GM19238 (cell line): ENCODE results near the gene VAPA.

ENCODE experiments used
- DNase-seq: peaks from one replicate; pipeline ENCODE4 v3.0.0; 2011; ENCODE audit warnings: low spot score; ENCODE audit not compliant: insufficient read length

Gene VAPA, protein sequence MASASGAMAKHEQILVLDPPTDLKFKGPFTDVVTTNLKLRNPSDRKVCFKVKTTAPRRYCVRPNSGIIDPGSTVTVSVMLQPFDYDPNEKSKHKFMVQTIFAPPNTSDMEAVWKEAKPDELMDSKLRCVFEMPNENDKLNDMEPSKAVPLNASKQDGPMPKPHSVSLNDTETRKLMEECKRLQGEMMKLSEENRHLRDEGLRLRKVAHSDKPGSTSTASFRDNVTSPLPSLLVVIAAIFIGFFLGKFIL

DNA sequence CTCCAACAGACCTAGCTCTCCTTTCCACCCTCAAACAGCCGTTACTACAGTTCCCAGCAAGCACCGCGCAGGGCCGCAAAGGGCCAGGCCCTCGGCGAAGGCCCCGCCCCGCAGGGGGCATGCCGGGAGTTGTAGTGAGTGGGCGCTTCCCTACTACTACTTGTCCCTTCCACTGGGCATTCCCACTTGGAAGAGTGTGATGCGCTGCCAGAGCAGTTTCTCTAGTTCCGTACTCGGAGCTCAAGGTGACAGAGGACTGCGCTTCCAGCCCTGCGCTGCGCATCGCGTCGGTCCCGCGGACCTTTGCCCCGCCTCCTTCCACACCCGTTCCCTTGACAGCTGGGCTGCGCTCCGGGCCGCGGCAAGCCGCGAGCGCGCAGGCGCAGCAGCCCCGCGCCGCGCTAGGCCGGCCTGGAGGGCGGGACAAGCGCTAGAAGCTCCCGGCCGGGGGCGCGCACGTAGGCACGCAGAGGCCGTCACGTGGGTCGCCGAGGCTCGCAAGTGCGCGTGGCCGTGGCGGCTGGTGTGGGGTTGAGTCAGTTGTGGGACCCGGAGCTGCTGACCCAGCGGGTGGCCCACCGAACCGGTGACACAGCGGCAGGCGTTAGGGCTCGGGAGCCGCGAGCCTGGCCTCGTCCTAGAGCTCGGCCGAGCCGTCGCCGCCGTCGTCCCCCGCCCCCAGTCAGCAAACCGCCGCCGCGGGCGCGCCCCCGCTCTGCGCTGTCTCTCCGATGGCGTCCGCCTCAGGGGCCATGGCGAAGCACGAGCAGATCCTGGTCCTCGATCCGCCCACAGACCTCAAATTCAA is at the start of gene VAPA:
Gene VAPA, plus strand, starts transcription at position 491 of the 808 bp plus-strand sequence. Its CDS starts 241 bp downstream, at position 732.
- DNase-seq, result peak; percentile 94

DNA sequence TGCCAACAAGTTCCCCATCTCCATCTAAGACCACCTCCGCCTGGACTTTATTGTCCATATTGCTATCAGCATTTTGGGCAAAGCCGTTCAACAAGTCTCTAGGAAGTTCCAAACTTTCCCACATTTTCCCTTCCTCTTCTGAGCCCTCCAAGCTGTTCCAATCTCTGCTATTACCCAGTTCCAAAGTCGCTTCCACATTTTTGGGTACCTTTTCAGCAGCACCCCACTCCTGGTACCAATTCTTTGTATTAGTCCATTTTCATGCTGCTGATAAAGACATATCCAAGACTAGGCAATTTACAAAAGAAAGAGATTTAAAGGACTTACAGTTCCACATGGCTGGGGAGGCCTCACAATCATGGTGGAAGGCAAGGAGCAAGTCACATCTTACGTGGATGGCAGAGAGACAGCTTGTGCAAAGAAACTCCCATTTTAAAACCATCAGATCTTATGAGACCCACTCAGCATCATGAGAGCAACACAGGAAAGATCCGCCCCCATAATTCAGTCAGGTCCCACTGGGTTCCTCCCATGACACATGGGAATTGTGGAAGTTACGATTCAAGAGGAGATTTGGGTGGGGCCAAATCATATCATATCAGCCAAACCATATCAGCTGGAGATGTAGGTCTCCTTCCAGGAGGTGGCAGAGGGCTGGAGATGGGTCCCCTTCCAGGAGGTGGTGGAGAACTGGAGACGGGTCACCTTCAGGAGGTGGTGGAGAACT is 47.9 kb upstream of the VAPA start:
- no peak for DNase-seq

DNA sequence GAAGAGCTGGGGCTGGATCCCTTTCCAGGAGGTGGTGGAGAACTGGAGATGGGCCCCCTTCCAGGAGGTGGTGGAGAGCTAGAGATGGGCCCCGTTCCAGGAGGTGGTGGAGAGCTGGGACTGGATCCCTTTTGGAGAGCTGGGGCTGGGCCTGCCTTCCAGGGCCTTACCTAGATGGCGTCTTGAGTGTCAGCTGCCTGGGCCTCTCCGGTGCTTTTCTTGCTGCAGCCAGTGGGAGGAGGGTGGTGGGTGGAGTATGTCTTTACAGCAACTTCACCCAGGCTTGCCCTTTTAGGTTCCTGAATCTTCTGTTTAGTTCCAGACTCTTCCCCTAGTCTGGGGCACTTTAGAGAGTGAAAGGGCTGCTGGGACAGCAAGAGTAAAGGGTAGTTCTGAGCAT is 47.2 kb upstream of the VAPA start:
- no peak for DNase-seq

DNA sequence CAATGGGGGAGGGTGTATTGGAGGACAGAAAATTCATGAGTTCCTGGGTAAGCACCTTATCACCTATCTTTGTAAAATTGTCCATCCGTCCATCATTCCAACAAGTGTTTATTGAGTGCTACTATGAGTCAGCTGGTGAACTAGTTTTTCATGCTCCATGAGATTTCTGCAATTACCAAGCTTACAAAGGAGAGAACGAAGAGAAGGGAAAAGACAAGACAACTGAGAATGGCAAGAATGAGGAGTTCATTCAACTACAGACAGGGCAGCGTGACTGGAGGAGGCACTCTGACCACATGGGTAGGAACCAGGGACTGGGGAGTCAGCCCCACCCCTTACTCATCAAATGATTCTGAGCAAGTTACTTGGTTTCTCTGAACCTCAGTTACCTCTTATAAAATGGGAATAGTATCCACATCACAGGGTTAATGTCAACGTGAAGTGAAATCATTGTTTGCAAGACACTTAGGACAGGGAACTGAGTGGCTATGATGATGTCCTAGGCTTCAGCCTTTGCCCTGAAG is 46.7 kb upstream of the VAPA start:
- no peak for DNase-seq

DNA sequence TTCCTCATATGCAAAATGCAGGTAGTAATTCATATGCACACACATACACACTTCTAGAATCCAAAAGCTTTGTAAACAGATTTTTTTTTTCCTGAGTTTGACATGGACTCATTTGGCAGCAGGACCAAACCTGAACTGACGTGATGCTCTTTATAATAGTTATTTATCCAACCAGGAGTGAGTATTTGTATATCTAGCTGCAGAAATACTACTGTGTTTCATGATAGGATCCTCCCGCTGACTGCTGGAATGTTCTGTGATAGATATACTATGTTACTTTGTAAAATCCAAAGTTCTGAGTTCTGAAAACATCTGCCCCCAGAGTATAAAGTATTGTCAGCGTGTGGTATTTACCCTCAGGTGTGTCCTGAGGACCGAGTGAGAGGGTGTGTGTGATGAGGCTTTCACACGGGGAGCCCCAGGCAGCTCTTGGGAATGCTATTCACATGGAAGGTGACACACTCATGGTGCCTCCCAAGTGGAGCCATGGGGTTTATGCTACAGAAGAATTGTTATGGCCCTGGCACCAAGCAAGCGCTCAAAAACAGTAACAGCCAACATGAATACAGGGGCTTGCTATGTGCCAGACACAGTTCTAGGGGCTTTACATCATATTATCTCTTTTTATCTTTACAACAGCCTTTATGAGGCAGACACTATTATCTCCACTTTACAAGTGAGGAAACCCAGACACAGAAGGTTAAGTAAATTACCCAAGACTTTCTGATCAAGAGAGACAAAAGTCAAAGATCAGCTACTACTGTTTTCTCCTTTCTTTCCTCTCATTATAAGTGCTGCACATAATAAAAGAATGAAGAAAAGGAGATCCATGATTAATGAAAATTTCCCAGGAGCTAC is 44.7 kb upstream of the VAPA start:
- no peak for DNase-seq

DNA sequence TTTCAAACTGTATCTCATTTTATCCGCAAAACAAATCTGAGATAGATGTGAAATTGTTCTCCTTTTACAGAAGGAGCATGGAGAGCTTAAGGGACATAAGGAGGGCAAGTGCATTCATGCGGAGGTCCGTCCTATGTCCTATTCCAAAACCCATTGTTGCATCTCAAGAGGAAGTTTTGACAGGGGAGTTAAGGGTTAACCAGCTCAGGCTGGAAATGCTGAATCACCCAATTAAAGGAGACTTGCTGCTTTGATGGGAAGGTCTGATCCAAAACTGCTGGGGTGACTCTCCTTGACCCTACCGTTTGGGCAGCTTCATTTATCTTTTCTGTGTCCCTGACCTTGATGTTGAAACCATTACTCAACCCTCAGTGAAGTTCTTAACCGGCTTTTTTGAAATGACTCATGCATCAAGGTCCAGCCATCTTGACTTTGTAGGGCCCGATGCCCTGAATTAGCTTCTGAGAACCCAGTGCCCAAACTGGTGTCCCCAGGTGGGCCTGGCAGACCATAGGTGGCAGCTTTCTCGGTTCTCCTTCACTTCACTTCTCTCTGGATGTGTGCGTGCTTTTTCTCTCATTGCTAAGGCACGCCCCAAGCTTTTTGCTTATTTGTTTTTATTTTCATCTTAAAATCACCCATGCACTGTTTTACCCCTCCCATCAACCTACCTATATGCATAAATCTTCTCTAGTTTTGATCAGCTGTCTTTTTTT is 43.9 kb upstream of the VAPA start:
- no peak for DNase-seq

DNA sequence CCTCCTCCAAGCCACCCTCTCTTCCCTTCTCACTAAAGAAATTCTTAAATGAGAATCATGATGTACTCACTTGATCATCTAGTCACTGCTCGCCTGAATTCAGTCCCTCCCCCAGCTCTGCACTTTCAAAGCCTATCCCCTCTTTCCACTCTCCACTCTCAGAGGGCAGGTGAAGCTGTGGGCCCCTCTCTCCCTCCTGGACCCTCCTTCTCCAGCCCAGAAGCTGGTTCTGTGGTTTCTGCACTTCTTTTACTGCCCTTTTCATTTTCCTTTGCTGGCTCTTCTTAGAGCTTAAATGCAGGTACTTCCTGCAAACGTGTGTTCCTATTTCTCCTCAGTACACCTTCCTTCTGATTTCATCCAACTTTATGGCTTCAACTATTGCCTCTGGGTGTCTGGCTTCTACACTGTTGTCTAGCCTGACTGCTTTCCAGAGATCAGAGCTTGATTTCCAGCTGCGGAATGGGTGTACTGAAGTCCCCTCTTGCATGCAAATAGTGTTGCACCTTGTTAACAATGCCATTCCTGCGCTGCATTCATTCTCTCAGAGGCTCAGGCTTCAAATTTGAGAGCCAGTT is 43.3 kb upstream of the VAPA start:
- no peak for DNase-seq

DNA sequence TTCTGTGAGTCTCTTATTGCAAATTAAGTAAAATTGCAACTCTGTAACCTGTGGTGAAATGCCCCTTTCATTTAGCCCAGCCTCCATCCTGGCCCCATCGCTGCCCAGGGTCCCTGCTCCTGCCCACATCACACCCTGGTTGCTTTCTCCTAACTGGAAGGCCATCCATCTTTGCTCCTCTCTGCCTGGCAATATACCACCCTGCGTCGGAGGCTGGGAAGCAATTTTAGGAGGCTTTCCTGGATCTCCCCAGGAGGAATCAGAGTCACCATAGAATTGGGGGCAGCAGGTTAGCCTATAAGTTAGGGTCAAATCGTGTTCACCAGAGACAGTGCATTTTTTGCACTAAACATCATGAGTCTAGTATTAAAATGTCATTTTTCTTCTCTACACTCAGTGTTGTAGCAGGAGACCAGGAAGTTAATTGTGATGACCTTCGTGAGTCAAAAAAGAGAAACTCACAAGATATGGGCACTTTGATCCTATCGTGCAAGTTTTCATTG is 42.5 kb upstream of the VAPA start:
- no peak for DNase-seq

DNA sequence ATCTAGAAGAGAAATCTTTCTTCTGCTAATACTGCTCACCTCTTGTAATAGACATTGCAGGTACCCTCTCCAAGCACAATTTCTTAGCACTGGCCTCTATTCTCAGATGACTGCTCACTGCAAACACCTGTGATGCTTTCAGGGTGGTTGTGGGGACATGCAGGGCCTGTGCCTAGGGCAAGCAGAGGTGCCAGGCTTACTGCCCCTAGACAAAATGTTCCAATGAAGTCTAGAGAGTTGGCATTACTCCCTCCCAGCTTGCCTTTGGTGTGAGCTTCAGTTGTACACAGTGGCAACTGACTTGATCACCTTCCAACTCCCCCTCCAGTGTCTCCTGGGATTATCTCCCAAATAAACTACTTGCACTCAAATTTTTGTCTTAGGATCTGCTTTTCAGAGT is 41.0 kb upstream of the VAPA start:
- DNase-seq, result no peak

DNA sequence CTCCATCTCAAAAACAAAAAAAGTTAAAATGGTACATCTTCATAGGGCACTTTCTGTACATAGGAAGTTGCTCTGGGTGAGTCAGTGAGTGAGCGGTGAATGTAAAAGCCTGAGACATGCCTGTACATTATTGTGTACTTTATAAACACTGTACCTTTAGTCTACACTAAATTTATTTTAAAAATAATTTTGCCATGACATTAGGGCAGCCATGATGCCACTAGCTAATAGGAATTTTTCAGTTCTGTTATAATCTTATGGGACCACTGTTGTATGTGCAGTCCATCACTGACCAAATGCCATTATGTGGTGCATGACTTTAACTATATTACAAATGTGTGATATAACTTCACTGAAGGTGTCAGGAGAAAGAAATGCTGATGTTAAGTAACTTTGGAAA is 39.1 kb upstream of the VAPA start:
- no peak for DNase-seq

DNA sequence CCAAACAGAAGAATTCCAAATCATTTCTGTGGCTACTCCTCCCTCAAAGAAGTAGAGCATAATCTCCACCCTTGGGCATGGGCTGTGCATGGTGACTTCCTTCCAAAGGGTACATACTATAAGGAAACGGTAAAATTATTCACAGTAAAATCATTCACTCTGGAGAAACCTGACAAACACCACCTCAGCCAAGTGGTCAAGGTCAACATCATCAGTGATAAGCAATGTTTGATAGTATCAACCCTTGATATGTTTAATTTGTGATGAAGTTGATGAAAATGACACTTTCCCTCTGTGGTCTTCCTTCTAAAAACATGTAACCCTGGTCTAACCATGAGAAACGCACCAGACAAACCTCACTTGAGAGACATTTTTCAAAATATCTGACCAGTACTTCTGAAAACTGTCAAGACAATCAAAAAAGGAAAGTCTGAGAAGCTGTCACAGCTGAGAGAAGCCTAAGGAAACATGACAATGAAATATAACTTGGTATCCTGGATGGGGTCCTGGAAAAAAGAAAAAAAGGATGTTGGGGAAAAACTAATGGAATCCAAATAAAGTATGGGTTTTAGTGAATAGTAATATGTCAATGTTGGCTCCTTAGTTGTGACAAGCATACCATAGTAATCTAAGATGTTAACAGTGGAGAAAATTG is 37.5 kb upstream of the VAPA start:
- no peak for DNase-seq

DNA sequence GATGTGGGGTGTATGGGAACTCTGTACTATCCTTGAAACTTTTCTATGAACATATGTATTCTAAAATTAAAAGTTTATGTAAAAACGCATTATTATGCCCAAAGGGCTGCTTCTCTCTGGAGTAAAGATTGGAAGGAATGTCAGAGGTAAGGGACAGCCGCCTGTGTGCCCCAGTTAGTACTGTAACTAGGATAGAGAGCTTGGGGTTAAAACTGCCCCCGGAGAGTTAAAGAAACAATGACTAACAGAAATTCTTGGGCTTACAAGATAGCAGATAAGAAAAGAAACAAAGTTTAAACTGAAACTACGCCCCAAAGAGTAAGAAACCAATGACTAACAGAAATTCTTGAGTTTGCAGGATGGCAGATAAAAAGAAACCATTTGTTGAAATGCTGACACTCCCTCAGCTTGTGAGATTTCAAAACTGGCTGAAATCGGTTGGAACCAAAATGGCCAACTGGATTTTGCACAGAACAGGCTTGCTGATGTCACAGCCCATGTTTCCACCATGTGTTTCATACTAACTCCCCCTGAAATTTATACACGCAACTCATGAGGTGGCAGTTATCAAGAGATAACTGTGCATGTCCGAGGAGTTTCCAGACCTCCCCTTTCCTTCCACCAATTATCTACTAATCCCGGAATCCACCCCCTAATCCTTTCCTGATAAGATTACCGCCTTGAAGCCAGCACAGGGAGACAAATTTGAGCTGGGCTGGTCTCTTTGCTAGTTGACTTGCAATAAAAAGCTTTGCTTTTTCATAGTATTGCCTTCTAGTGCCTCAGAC is 36.8 kb upstream of the VAPA start:
- DNase-seq, result no peak

DNA sequence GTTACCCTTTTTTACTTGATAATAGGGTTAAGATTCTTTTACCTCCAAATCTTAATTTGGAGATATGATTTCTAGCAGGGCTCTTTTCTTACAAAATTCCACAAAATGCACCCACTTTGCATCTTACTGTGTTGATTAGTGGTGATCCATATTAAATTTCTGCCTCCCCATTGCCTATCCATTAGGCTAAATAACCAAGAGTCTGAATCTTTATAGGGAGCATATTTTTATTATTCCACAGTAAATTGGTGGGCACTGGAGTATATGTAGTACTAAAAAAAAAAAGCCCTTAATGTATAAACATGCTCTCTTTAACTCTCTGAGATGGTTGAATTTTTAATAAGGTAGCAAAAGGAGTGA is 36.2 kb upstream of the VAPA start:
- DNase-seq, result no peak

DNA sequence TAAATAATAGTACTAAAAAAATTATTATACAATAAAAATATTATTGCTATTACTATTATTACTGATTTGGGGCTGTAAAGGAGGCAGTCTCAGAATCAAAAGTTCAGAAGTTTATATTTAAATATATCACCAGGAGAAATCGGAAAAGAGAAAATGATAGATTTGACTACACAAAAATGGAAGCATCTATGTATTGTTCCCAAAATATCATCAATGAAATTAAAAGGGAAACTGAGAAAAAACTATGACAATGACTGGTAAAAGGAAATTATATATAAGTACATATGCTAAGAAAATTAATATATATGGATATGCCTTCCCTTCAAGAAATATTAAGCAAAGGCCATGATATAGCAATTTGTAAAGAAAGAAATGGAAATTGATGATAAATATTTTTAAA is 35.7 kb upstream of the VAPA start:
- DNase-seq, result no peak

DNA sequence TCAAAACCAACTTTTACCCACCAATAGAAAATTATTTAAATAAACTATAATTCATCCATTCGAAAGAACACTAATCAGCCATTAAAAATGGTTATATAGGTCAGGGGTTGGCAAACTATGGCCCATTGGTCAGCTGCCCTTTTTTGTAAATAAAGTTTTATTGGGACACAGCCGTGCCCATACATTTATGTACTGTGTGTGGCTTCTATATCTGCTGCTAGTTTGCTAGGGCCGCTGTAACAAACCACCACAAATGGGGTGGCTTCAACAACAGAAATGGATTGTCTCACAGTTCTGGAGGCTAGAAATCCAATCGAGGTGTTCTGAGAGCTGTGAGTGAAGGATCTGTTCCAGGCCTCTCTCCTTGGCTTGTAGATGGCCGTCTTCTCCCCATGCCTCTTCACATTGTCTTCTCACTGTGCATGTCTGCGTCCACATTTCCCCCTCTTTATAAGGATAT is 35.0 kb upstream of the VAPA start:
- no peak for DNase-seq

DNA sequence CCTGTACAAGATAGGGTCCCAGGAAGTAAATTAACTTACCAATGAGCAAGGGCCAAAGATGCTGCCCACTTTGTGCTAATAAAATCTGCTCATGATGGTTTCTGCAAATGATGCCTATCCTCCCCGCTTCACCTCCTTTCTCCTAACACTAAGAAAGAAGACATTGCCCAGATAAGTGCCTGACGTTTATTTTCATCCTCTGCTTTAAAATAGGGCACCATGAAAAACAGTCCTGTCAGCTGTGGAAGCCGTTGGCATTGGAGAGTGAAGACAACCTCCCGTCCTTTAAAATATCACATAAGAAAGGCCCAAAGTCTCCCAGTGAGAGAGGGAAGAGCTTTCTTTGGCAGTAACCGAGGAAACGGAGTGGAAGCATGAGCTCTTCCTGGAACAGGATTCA is 29.7 kb upstream of the VAPA start:
- no peak for DNase-seq

DNA sequence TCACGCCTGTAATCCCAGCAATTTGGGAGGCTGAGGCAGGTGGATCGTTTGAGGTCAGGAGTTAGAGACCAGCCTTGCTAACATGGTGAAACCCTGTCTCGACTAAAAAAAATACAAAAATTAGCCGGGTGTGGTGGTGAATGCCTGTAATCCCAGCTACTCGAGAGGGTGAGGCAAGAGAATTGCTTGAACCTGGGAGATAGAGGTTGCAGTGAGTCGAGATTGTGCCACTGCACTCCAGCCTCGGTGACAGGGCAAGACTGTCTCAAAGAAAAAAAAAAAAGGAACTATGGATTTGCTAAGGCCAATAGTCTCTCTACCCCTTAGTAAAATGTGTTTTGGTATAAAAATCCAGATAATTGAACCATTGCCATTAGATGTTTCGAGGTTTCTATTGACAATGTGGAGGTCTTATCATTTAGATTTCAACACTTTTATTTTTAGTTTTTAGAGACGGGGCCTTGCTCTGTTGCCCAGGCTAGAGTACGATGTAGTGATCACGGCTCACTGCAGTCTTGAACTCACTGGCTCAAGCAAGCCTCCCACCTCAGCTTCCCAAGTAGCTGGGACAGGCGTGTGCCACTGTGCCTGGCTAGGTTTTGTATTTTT is 29.2 kb upstream of the VAPA start:
- DNase-seq, result no peak
